ENCODE data around the gene POLL.

POLL gene

DNA sequence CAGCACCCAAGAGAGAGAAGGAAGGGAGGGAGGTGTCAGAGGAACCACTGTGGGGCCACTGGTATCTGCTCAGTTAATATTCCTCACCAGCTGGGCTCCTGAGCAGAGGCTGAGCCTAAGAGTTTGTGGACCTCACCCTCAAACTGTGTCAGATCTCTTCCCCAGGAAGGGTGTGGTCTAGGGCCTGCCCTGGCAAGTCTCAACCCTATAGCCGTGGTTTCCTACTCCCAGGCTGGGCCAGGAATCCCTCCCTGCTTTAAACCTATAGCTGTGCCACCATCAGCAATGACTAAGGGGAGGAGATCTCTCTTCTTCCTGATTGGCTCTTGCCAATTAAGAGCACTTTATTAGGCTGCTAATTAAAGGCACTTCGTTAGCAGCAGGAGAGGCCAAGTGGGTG, 29.9 kb downstream of the POLL start:
- Histone ChIP-seq H3K79me2 (no peaks in the 10 kb centered on the region), H3K4me3 (ENCODE audit: low read depth, low read length) (no peak overlapping the region), H3K4me2 (ENCODE audit: low read length) (no peak overlapping the region), H2AFZ (no peak overlapping the region), H3K9ac (no peak overlapping the region), H3K27ac (no peak overlapping the region), H3K9me3 (ENCODE audit: control insufficient read depth, low read length) (no peaks in the 10 kb centered on the region), H3K27me3 (ENCODE audit: control insufficient read depth, insufficient read depth, low read length) (no peaks in the 10 kb centered on the region), H3K4me1 (no peaks in the 10 kb centered on the region), H3K36me3 (ENCODE audit: control insufficient read depth, insufficient read depth, low read length) (no peaks in the 10 kb centered on the region)
- TF ChIP-seq, protein P1, sequence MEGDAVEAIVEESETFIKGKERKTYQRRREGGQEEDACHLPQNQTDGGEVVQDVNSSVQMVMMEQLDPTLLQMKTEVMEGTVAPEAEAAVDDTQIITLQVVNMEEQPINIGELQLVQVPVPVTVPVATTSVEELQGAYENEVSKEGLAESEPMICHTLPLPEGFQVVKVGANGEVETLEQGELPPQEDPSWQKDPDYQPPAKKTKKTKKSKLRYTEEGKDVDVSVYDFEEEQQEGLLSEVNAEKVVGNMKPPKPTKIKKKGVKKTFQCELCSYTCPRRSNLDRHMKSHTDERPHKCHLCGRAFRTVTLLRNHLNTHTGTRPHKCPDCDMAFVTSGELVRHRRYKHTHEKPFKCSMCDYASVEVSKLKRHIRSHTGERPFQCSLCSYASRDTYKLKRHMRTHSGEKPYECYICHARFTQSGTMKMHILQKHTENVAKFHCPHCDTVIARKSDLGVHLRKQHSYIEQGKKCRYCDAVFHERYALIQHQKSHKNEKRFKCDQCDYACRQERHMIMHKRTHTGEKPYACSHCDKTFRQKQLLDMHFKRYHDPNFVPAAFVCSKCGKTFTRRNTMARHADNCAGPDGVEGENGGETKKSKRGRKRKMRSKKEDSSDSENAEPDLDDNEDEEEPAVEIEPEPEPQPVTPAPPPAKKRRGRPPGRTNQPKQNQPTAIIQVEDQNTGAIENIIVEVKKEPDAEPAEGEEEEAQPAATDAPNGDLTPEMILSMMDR (IDR thresholded peaks at IDR 0.05) = no peak

DNA sequence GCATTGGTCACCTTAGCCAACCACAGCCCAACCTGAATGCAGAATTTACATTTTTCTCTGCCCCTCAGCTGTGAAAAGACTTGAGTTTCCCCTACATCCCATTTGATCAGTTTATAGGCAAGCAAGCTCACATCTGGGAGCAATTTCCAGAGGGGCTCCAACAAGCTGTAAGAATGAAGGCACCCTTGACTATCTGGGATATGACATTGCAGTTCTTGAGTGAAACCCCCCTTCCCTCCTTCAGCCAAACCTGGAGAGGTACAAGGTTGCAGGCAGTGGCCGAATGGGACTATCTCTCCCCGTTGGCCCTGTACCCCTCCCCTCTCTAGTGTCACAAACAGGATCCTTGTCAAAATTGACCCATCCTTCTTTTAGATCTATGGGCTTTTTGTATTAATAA, 30.5 kb downstream of the POLL start:
- Histone ChIP-seq H3K27me3 (ENCODE audit: control insufficient read depth, insufficient read depth, low read length) (no peaks in the 10 kb centered on the region), H3K9me3 (ENCODE audit: control insufficient read depth, low read length) (no peaks in the 10 kb centered on the region), H3K9ac (no peak overlapping the region), H3K4me2 (ENCODE audit: low read length) (no peak overlapping the region), H3K4me1 (no peaks in the 10 kb centered on the region), H2AFZ (no peak overlapping the region), H3K79me2 (no peaks in the 10 kb centered on the region), H3K27ac (no peak overlapping the region), H3K4me3 (ENCODE audit: low read depth, low read length) (no peak overlapping the region), H3K36me3 (ENCODE audit: control insufficient read depth, insufficient read depth, low read length) (no peaks in the 10 kb centered on the region)
- TF ChIP-seq, protein P1 (IDR thresholded peaks at IDR 0.05) = no peak

DNA sequence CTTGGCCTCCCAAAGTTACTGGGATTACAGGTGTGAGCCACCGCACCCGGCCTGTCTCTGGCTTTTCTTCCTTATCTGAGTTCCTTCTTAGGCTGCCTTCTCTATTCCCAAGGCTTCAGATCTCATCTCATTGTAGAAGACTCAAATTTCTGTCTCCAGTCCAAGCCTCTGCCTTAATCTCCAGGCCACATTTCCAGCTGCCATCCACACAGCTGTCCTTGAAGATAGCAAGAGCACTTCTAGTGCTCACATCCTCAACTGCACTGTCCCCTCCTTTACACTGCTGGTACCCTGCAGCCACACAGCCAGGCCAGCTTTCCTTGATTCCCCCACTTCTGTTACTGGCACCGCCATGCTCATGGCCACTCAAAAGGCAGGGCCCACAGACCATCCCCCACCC, 35.6 kb downstream of the POLL start:
- no peak overlapping the region for H2AFZ ChIP-seq
- no peaks in the 10 kb centered on the region for H3K36me3 ChIP-seq (ENCODE audit: control insufficient read depth, insufficient read depth, low read length)
- no peak overlapping the region for H3K9ac ChIP-seq
- H3K27me3 ChIP-seq (ENCODE audit: control insufficient read depth, insufficient read depth, low read length) = no peaks in the 10 kb centered on the region
- TF ChIP-seq, protein P1 (IDR thresholded peaks at IDR 0.05) = no peak
- no peak overlapping the region for H3K4me3 ChIP-seq (ENCODE audit: low read depth, low read length)
- no peak overlapping the region for H3K4me2 ChIP-seq (ENCODE audit: low read length)
- H3K79me2 ChIP-seq = no peaks in the 10 kb centered on the region
- no peaks in the 10 kb centered on the region for H3K9me3 ChIP-seq (ENCODE audit: control insufficient read depth, low read length)
- H3K27ac ChIP-seq = no peak overlapping the region
- H3K4me1 ChIP-seq = no peaks in the 10 kb centered on the region

DNA sequence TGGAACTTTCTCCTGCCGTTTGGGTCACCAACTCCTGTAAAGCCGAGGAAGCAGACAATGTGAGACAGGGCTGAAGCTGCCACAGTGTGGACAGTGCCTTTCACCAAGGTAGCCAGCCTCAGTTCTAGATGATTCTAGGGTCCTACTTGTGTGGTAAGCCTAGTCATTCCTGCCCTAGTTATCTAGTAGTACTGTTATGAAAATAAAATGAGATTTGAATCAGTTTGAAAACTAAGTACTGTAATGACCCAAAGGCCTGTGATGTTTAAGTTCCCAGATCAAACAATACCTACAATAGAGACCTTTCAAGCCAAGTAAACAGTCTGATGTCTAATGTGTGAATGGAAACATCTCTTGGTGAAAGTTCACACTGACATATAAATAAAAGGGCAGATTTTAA, 37.1 kb downstream of the POLL start:
- Histone ChIP-seq H3K27me3 (ENCODE audit: control insufficient read depth, insufficient read depth, low read length) (no peaks in the 10 kb centered on the region), H3K4me1 (no peaks in the 10 kb centered on the region), H2AFZ (no peak overlapping the region), H3K36me3 (ENCODE audit: control insufficient read depth, insufficient read depth, low read length) (no peaks in the 10 kb centered on the region), H3K9ac (no peak overlapping the region), H3K4me3 (ENCODE audit: low read depth, low read length) (no peak overlapping the region), H3K79me2 (no peaks in the 10 kb centered on the region), H3K27ac (no peak overlapping the region), H3K9me3 (ENCODE audit: control insufficient read depth, low read length) (no peaks in the 10 kb centered on the region), H3K4me2 (ENCODE audit: low read length) (no peak overlapping the region)
- TF ChIP-seq, protein P1 (IDR thresholded peaks at IDR 0.05) = no peak

DNA sequence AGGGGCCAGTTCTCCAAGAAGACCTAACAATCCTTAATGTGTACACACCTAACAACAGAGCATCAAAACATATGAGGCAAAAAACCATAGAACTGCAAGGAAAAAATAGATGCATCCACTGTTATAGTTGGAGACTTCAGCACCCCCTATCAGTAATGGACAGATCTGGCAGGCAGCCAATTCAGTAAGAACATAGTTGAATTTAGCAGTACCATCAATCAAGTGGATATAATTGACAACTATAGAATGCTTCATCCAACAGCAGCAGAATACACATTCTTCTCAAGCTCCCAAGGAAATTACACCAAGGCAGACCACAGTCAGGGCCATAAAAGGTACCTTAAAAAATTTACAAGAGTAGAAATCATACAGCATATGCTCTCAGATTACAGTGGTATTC, 42.2 kb downstream of the POLL start:
- Histone ChIP-seq H2AFZ (no peak overlapping the region), H3K27ac (no peak overlapping the region), H3K9me3 (ENCODE audit: control insufficient read depth, low read length) (no peaks in the 10 kb centered on the region), H3K79me2 (no peaks in the 10 kb centered on the region), H3K4me3 (ENCODE audit: low read depth, low read length) (no peak overlapping the region), H3K27me3 (ENCODE audit: control insufficient read depth, insufficient read depth, low read length) (no peaks in the 10 kb centered on the region), H3K9ac (no peak overlapping the region), H3K36me3 (ENCODE audit: control insufficient read depth, insufficient read depth, low read length) (no peaks in the 10 kb centered on the region), H3K4me1 (no peaks in the 10 kb centered on the region), H3K4me2 (ENCODE audit: low read length) (no peak overlapping the region)
- TF ChIP-seq, protein P1 (IDR thresholded peaks at IDR 0.05) = no peak
